GM21737 (cell line): ENCODE measurements around the gene DGKG.

Experiments
- ATAC-seq: cut with Tn5 transposase; IDR thresholded peaks from one replicate; pipeline ENCODE4 v1.9.1; 2021; ENCODE audit warnings: mild to moderate bottlenecking, moderate library complexity; ENCODE audit not compliant: unreplicated experiment

DGKG gene

GRCh38 chr3:186368176-186368575, 6.1 kb upstream of the DGKG start:
- ATAC-seq: no peak

GRCh38 chr3:186367631-186368030, 5.6 kb upstream of the DGKG start:
- ATAC-seq: no peak

DNA sequence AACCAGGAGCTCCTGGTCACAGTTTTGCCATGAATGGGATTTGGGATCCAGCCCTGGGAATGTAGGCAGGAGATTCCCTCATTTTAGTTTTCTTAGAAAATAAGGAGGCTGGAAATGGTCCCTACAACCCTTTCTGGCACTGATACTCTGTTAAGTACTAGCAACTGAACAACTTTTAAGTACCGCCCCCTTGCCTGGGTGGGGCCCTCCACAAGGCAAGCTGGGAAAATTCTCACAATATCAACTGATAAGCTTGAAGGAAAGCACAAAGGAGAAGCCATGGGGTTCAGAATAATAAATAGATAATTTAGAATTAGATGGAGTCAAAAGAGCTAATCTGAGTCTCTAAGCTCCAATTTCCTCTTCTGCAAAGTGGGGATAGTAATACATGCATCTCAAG, 4.2 kb upstream of the DGKG start:
- no peak for ATAC-seq

- no peak for ATAC-seq
Observed at GRCh38 chr3:186365202-186365974, 3.4 kb upstream of the DGKG start.

DNA sequence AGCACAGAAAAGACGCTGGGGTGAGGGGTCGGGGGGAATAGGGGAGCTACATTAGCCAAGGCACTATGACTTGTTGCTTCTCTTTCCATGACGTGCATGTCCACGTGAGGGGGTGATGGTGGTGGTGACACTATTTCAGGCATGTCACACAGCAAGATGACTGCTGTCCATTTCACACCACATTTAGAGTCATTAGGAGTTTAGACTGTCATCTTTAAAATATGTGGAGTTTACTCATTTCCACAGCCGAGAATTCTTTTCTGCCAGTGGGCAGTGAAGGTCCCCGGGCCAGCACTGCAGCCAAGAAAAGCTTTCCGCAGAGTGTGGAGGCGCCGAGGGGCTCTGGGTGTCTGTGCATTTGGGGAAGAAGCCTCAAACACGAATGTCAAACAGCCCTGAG, 954 bp upstream of the DGKG start:
- ATAC-seq: no peak

GRCh38 chr3:186362537-186362842, 456 bp upstream of the DGKG start:
- no peak for ATAC-seq

DNA sequence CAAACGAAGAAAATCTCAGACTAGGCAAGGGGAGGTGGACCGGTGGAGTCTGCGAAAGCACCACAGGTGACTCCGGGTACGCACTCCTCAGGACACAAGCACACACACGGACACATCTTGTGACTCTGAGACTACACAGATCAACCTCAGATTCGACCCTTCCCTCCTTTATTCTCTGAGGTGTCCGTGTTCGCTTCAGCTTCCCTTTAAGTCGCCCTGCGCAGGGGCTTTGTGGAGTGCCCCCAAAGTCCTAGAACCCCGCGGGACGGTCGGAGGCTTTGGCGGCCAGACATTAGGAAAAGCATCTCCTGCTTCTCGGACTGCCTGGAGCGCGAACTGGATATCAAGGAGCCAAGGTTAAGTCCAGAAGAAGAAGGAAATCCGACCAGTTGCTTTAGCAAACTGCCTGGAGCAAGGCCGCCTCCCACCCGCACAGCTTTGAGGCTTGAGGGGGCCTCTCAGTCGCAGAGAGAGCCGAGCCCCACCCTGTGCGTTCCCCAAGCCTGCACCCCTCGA, 730 bp downstream of the DGKG start:
- ATAC-seq: no peak

GRCh38 chr3:186360779-186361178, 1.3 kb downstream of the DGKG start:
- ATAC-seq: no peak

GRCh38 chr3:186359078-186359477, 3.0 kb downstream of the DGKG start:
- ATAC-seq: no peak

GRCh38 chr3:186356152-186356551, 5.9 kb downstream of the DGKG start:
- no peak for ATAC-seq

GRCh38 chr3:186354100-186354499, 7.9 kb downstream of the DGKG start:
- ATAC-seq: no peak

DNA sequence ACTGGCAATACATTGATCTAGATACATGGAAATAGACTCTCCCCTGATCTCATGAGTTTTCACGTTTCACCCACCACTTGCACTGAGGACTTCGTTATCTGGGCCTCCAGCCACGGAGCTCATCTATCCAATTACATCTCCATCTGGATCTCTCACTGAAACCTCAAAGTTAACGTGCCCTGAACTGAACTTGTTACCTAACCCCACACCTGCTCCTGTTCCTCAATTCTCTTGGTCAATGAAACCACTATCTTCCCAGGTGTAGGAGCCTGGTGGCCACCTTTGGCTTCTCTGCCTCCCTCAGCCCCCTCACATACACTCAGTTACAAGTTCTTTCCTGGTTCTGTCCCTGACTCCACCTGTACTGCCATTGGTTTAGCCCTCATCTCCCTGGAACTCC, 9.7 kb downstream of the DGKG start:
- no peak for ATAC-seq

- no peak for ATAC-seq
Observed at GRCh38 chr3:186342197-186342596, 19.8 kb downstream of the DGKG start.

DNA sequence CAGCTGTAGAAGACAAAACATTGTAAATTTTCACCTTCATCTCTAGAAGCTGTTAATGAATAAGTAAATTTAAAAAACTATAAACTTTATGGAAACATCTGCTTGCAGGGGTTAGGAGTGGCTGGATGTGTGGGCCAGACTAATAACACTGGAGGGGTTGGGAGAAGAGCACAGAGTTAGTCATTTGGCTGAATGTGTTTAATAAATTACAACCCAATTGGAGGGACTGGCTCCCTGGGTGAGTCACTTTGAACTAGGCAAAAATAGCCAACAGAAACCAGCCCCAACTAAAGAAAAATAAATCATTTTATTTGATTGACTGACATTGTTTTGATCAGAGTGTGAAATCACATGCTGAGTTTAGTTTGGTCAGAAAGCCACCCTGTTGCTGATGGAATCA, 21.8 kb downstream of the DGKG start:
- ATAC-seq: no peak

DNA sequence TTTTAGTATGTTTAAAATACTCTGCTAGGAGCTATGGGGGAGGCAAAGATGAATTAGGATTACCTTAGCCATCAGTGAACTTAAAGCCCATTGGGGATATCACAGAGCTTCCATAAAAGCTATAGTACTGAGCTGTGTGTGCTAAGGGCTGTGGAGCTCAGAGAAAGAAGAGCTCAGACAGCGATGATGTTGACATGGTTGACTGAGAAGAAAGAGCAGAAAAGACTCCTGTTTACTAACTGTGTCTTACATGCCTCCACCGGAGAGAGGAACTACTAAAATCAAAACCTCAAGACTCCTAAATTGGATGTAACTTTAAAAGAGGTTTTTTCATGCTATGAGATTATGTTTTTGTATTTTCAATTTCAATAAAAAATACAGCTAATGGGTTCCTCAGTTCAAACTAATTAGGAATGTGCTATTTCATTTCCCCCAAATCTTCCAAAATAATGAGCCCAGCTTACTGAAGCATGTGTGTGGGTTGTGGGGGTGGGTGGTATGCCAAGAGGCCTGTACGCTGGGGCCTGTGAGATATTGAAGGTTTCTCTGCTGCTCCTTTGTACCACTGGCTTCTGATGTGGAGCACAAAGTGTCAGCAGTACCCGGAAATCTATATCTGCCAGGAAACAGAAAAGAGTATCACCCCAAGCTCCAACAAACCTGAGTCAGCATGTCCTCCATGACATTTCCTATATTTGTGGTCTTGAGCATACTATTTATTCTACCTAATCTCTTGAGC, 22.7 kb downstream of the DGKG start:
- ATAC-seq: no peak

- no peak for ATAC-seq
Observed at GRCh38 chr3:186333256-186333655, 28.8 kb downstream of the DGKG start.

DNA sequence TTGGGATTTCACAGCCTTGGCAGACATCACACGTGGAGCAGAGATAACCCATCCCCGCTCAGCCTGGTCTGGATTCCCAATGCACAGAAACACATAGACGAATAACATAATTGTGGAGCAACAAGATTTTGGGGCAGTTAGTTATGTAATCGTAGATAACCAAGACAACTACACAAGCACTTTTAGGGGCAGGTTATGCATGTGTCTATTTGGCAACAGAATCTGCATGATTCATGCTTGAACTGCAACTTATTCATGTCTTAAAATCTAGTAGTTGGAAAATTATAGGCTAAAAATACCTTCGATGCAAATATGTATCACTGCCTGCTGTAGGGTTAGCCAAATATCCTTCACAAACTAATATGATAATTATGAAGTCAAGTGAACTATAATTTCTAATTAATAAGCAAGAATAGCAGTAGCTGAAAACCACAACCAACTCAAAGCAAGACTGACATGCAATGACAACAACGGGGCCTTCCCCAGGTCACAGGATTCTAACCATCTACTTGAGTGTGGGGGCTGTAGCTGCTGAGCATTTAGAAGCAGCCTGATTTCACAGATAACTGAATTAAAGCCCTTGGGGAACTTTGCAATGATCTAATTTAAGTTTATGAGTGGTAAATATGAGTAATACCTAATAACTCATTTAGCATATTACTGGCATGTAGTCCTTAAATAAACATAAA, 31.1 kb downstream of the DGKG start:
- ATAC-seq: no peak

DNA sequence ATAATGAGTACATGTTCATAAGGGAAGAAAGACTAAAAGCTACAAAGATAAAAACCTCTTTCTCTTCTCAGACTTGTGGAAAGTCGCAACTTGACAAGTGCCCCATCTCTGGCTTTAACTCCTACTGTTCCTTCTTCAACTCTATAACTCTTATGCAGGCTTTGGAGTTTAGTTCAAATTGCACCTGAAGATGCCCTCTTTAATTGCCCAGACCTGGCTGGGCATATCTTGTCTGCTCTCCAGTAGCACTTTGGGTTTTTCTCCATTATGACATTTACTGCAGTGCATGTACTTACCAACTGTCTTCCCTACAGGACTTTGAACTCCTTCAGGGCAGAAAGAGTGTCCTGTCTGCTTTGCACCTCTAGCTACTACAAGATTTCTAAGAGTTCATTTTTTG, 32.4 kb downstream of the DGKG start:
- no peak for ATAC-seq

DNA sequence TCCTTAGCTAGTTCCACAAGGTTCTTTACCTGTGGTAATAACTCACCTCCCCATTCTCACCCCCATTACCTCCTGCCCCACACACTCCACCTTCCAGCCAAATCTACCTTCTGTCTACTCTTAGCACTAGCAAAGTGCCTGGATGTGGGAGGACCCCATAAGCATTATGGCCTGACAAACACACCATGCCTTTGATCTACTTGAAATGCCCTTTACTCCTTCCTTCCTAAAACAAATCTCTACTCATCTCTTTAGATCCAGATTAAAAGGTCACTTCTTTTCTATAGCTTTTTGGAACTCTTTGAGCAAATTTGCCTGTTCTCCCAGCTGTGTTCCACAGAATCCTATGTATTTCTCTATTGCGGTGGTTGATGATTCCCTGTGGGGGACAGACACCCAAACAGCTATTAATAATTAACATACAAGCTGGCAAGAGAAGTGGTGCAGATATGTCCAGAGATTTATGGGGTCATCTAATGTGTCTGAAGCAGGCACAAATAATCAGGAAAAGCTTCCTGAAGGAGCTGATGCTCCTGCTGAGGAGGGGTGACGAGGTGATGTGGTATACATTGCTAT, 34.0 kb downstream of the DGKG start:
- no peak for ATAC-seq

GRCh38 chr3:186322761-186323160, 39.3 kb downstream of the DGKG start:
- no peak for ATAC-seq

DNA sequence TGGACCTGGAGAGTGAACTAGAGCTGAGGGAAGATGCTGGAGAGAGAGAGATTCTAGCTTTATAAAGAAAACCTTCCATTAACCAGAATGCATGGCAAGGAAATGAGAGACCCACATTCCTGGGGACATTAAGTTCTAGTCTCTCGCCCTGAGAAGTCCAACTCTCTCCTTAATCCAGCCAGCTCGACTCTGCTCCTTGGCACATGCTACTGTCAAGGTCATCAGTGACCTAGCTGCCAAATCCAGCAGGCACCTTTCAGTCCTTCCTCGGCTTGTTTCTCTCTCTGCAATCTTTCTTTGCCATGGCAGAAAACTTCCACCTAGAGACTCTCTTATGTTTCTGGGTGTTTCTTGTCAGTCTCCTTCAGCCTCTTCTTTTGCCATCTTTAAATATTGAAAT, 40.3 kb downstream of the DGKG start:
- no peak for ATAC-seq
